RKO (cell line): ENCODE measurements around the gene SH2D4B.
"Not testable (repeated sequence)": the region's sequence is repeated elsewhere in the genome, so short reads cannot be mapped to it uniquely, and the experiment has no call there.

Experiments used
- DNase-seq: peaks from one replicate; pipeline ENCODE4 v3.0.0-alpha.2; 2016; ENCODE audit warnings: low spot score

SH2D4B gene

GRCh38 chr10:80542652-80543318 lies 5.1 kb downstream of the SH2D4B start:
- no peak for DNase-seq

GRCh38 chr10:80543319-80543672 lies 5.6 kb downstream of the SH2D4B start:
- DNase-seq, result not testable (repeated sequence)

GRCh38 chr10:80544316-80544953 lies 6.7 kb downstream of the SH2D4B start:
- DNase-seq, result no peak

- DNase-seq, result no peak
Measured at GRCh38 chr10:80545258-80545881, 7.7 kb downstream of the SH2D4B start.

GRCh38 chr10:80552151-80552646 lies 14.5 kb downstream of the SH2D4B start:
- no peak for DNase-seq

GRCh38 chr10:80553436-80553835 lies 15.7 kb downstream of the SH2D4B start:
- no peak for DNase-seq

GRCh38 chr10:80554050-80554449 lies 16.3 kb downstream of the SH2D4B start:
- no peak for DNase-seq

- DNase-seq, result no peak
Measured at GRCh38 chr10:80555415-80555814, 17.7 kb downstream of the SH2D4B start.

- DNase-seq, result no peak
Measured at GRCh38 chr10:80561950-80562349, 24.2 kb downstream of the SH2D4B start.

- no peak for DNase-seq
Measured at GRCh38 chr10:80567292-80567691, 29.6 kb downstream of the SH2D4B start.

GRCh38 chr10:80569131-80569895 lies 31.6 kb downstream of the SH2D4B start:
- no peak for DNase-seq

GRCh38 chr10:80571352-80571751 lies 33.6 kb downstream of the SH2D4B start:
- no peak for DNase-seq

- DNase-seq, result no peak
Measured at GRCh38 chr10:80579181-80579763, 41.6 kb downstream of the SH2D4B start.

- no peak for DNase-seq
Measured at GRCh38 chr10:80579849-80580637, 42.3 kb downstream of the SH2D4B start.

GRCh38 chr10:80580638-80581468 lies 43.2 kb downstream of the SH2D4B start:
- no peak for DNase-seq

GRCh38 chr10:80581469-80581835 lies 43.8 kb downstream of the SH2D4B start:
- DNase-seq, result no peak

- DNase-seq, result no peak
Measured at GRCh38 chr10:80582286-80582960, 44.7 kb downstream of the SH2D4B start.

- DNase-seq, result no peak
Measured at GRCh38 chr10:80583685-80584084, 46.0 kb downstream of the SH2D4B start.

GRCh38 chr10:80585812-80586211 lies 48.1 kb downstream of the SH2D4B start:
- DNase-seq, result no peak

- no peak for DNase-seq
Measured at GRCh38 chr10:80588546-80588945, 50.8 kb downstream of the SH2D4B start.
